GM20000 (cell line): ENCODE results near the gene TPCN2.

ENCODE experiments used
- DNase-seq: peaks from one replicate; pipeline ENCODE4 v3.0.0; 2012; ENCODE audit warnings: low spot score
- TF ChIP-seq, protein P1 (sequence below): IDR thresholded peaks from 2 replicates; pipeline ENCODE4 v1.5.1; 2012; ENCODE audit warnings: mild to moderate bottlenecking, control low read depth; ENCODE audit errors: extremely low read depth, missing control alignments

Gene TPCN2

DNA sequence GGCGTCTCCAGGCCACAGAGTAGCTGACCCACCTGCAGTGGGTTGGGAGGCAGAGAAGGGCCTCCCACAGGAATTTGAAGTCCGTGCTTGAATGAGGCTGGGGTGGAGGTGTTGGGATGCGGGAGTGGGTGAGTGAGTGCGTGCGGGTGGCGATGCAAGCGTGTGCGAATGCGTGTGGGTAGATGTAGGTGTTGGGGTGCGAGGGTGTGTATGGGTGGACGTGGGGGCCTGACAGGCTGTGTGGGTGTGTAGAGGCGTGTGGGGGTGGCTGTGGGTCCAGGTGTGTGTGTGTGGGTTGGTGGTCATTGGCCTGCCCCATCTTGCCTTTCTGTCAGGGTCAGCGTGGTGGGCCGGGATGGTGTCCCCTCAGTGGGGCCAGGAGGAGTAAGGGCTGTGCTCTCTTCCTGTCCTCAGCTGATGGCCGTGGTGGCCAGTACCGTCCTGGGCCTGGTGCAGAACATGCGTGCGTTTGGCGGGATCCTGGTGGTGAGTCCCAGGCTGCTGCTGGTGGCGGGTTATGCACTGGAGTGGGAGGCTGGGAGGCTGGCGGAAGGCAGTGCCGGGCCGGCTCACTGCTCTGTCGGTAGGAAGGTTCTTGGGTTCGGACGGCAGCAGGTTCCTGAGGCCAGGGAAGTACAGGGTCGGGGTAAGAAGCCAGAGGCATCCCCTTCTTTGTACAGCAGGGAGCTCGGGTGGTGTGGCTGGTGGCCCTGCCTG, 35.0 kb downstream of the TPCN2 start:
- TF ChIP-seq, protein P1, sequence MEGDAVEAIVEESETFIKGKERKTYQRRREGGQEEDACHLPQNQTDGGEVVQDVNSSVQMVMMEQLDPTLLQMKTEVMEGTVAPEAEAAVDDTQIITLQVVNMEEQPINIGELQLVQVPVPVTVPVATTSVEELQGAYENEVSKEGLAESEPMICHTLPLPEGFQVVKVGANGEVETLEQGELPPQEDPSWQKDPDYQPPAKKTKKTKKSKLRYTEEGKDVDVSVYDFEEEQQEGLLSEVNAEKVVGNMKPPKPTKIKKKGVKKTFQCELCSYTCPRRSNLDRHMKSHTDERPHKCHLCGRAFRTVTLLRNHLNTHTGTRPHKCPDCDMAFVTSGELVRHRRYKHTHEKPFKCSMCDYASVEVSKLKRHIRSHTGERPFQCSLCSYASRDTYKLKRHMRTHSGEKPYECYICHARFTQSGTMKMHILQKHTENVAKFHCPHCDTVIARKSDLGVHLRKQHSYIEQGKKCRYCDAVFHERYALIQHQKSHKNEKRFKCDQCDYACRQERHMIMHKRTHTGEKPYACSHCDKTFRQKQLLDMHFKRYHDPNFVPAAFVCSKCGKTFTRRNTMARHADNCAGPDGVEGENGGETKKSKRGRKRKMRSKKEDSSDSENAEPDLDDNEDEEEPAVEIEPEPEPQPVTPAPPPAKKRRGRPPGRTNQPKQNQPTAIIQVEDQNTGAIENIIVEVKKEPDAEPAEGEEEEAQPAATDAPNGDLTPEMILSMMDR = no peak
- no peak for DNase-seq

DNA sequence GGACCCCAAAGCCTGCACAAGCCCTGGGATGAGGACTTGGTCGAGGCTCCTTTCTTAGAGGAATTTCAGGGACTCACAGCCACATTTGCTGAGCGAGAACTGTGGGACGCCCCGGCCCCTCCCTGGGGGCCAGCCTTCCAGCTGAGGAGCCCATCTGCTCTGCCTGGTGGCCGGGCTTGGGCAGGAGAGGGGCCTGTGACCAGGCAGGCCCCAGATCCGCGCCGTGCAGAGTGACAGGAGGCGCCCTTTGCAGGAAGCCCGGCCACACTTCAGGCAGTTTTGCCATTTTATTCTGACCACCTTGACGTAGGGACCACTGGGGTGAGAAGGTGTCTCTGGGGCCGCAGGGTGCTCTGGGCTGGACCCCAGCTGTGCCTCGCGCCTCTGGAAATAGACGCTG, 35.6 kb downstream of the TPCN2 start:
- TF ChIP-seq, protein P1 = no peak
- no peak for DNase-seq

DNA sequence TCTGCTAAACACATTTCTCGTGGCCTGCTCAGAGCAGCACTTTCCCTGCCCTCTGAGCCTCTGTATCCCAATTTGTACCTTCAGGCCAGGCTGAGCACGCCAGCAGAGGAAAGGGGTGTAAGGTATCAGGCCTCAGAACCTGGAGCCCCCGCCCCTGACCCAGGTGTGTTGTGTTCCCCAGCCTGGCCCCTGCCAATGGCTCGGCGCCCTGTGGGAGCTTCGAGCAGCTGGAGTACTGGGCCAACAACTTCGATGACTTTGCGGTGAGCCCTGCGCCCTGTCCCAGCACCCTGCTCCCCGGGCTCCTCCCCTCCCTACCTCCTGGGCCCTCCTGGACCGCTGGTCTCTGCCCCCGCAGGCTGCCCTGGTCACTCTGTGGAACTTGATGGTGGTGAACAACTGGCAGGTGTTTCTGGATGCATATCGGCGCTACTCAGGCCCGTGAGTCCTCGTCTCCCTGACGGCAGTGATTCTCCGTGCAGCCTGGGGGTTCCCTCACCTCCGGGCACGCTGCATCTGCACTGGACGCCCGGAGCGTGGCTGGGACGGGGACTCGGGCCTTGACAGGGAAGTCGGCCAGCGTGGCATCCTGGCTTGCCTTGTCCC, 36.9 kb downstream of the TPCN2 start:
- DNase-seq = no peak

DNA sequence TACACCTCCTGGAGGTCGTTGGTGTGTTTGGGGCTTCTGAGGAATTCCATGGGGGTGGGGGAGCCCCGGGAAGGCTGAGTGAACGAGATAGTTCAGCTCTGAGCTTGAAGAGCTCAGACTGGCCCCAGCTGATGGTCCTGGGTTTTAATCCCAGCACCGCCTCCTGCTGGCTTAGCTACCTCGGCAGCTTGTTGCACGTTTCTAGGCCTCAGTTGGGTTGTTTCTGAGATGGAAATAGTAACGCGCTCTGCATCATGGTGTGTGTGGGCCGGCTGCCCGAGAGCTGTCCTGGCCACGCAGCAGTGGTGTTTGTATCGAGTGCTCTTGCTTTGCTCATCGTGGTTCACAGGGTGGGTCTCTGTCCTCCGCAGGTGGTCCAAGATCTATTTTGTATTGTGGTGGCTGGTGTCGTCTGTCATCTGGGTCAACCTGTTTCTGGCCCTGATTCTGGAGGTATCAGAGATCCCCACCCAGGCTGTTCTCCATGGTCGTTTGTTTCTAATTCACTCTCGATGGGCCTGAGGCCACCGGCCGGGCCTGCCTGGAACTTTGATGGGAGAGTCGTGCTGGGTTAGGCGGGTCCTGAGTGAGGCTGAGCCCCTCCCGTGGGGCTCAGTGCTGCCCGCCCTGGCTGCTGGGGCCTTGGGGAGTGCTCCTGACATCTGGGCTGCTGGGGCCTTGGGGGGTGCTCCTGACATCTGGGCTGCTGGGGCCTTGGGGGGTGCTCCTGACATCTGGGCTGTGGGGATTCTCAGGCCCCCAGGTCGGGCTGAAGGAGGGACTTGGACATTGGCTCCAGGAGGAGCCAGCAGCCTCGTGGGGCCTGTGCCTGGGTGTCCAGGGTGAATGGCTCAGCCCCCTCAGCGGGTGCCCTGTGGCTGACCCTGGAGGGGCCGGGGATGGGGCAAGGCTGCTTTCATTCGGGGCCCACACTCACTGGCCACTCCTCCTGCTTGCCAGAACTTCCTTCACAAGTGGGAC, 37.7 kb downstream of the TPCN2 start:
- DNase-seq = no peak
- TF ChIP-seq, protein P1 = no peak

More for the DNA sequence above, 36.9 kb downstream of the TPCN2 start:
- TF ChIP-seq, protein P1 = no peak

DNA sequence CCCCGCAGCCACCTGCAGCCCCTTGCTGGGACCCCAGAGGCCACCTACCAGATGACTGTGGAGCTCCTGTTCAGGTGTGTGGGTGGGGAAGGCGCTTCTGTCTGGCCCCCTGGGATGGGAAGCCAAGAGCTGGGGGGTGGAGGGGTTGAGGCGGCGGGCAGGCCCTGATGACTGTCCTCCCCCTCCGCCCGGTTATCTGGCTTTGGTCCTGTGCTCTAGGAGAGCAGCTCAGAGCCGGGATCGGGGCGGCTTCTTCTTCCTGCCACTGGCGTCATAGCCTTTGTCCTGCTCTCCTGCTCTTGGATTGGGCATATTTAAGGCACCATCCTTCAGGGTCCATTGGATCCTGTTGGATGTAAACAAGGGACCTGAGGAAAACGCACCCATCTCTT, 38.4 kb downstream of the TPCN2 start:
- no peak for DNase-seq
- TF ChIP-seq, protein P1 = no peak

DNA sequence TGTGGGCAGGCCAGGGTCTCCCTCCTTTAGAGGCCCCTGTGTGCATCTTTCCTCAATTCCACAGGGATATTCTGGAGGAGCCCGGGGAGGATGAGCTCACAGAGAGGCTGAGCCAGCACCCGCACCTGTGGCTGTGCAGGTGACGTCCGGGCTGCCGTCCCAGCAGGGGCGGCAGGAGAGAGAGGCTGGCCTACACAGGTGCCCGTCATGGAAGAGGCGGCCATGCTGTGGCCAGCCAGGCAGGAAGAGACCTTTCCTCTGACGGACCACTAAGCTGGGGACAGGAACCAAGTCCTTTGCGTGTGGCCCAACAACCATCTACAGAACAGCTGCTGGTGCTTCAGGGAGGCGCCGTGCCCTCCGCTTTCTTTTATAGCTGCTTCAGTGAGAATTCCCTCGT, 39.1 kb downstream of the TPCN2 start:
- no peak for DNase-seq
- TF ChIP-seq, protein P1 = no peak
